H1 (cell line): Measurements from ENCODE around the gene SGO1. TPM values are rescaled to one million over a fixed set of nuclear protein-coding genes. Genes with fewer than 3 reads are reported as not detected.

Source experiments
- CTCF ChIA-PET: fragments of 300-600 bp; sonication (Branson Sonifier 250); formaldehyde crosslinking; loops from one replicate; lab custom pipeline; 2021; ENCODE audit not compliant: partially characterized antibody; lab: Charles Lee
- POLR2A ChIA-PET: fragments of 300-600 bp; sonication (Branson Sonifier 250); formaldehyde crosslinking; loops from one replicate; lab custom pipeline; 2021; ENCODE audit warnings: inconsistent platforms; ENCODE audit not compliant: partially characterized antibody; lab: Charles Lee
- DNase-seq, 2 experiments: peaks; one replicate each; pipeline versions ENCODE4 v3.0.0 to v3.0.0-alpha.2; 2010 to 2022; ENCODE audit warnings: low spot score in 2 of 2, low read depth in 1 of 2, mixed read lengths in 1 of 2
- FAIRE-seq: peaks from 2 replicates; lab custom pipeline; 2011; peaks lifted over from hg19 to GRCh38; lab: Jason Lieb, UNC
- H2AFZ ChIP-seq: 2 replicates; pipeline ENCODE4 v1.8.1; 2012; ENCODE audit warnings: low read length, inconsistent platforms
- H2AK5ac ChIP-seq: 2 replicates; pipeline ENCODE4 v1.6.1; 2013; ENCODE audit warnings: low read depth, low read length
- H2BK120ac ChIP-seq: replicated peaks from 2 replicates; pipeline ENCODE3; 2013; ENCODE audit warnings: low read depth, low read length, inconsistent platforms
- H2BK12ac ChIP-seq: 2 replicates; pipeline ENCODE4 v1.6.1; 2013; ENCODE audit warnings: low read depth, low read length
- H2BK15ac ChIP-seq: 2 replicates; pipeline ENCODE4 v1.6.1; 2013; ENCODE audit warnings: low read length
- H2BK20ac ChIP-seq: 2 replicates; pipeline ENCODE4 v1.6.1; 2013; ENCODE audit warnings: low read length
- H2BK5ac ChIP-seq: 2 replicates; pipeline ENCODE4 v1.6.1; 2013; ENCODE audit warnings: low read depth, low read length
- H3K14ac ChIP-seq: 2 replicates; pipeline ENCODE4 v1.6.1; 2013; ENCODE audit warnings: inconsistent platforms; ENCODE audit not compliant: insufficient read length
- H3K18ac ChIP-seq: 2 replicates; pipeline ENCODE4 v1.6.1; 2013; ENCODE audit warnings: low read length; ENCODE audit errors: extremely low read depth
- H3K23ac ChIP-seq: 2 replicates; pipeline ENCODE4 v1.6.1; 2013; ENCODE audit warnings: inconsistent platforms; ENCODE audit not compliant: insufficient read length
- H3K23me2 ChIP-seq: 2 replicates; pipeline ENCODE4 v1.6.1; 2013; ENCODE audit warnings: low read depth, low read length
- H3K27ac ChIP-seq: 2 replicates; pipeline ENCODE4 v1.6.1; 2011; ENCODE audit warnings: low read depth, low read length, inconsistent platforms
- H3K27me3 ChIP-seq, 4 experiments: replicated peaks in 1 of 4; 1 replicate in 1 of 4; 2 replicates in 3 of 4; pipeline versions ENCODE4 v1.6.1 to v1.8.1; 2011 to 2013; ENCODE audit warnings: low read length in 3 of 4, mild to moderate bottlenecking in 3 of 4, inconsistent platforms in 2 of 4, mixed read lengths in 2 of 4, moderate library complexity in 1 of 4; ENCODE audit not compliant: control insufficient read depth in 3 of 4, insufficient read depth in 3 of 4; ENCODE audit errors: extremely low read depth in 1 of 4
- H3K36me3 ChIP-seq, 4 experiments: 2 replicates each; pipeline versions ENCODE4 v1.6.1 to v1.8.1; 2011 to 2013; ENCODE audit warnings: mild to moderate bottlenecking in 4 of 4, low read length in 3 of 4, moderate library complexity in 2 of 4, control low read depth in 1 of 4, inconsistent platforms in 1 of 4; ENCODE audit not compliant: insufficient read depth in 4 of 4, control insufficient read depth in 2 of 4
- H3K4ac ChIP-seq: replicated peaks from 2 replicates; pipeline ENCODE3; 2013; ENCODE audit warnings: low read length, low read depth, mixed read lengths, inconsistent platforms; ENCODE audit not compliant: insufficient read length
- H3K4me1 ChIP-seq, 4 experiments: replicated peaks in 1 of 4; 1 replicate in 1 of 4; 2 replicates in 3 of 4; pipeline versions ENCODE4 v1.6.1 to v1.8.1; 2011 to 2013; ENCODE audit warnings: low read length in 3 of 4, inconsistent platforms in 2 of 4, mixed read lengths in 1 of 4; ENCODE audit not compliant: insufficient read depth in 4 of 4, control insufficient read depth in 3 of 4
- H3K4me2 ChIP-seq, 2 experiments: 2 replicates each; pipeline versions ENCODE4 v1.6.1 to v1.8.1; 2011 to 2013; ENCODE audit warnings: low read depth in 2 of 2, low read length in 2 of 2, control low read depth in 1 of 2, inconsistent platforms in 1 of 2, mild to moderate bottlenecking in 1 of 2; ENCODE audit not compliant: insufficient read depth in 1 of 2
- H3K4me3 ChIP-seq, 4 experiments: fragments of 200-600, 300-600 bp in 1 of 4; sonication (generic), shearing (Covaris generic), sonication (Bioruptor Twin) in 1 of 4; 2 replicates each; pipeline versions ENCODE4 v1.5.1 to v1.8.1; 2011 to 2016; ENCODE audit warnings: low read length in 4 of 4, low read depth in 3 of 4, control low read depth in 2 of 4, inconsistent platforms in 2 of 4, mild to moderate bottlenecking in 2 of 4, mixed read lengths in 1 of 4, moderate library complexity in 1 of 4; ENCODE audit not compliant: insufficient read depth in 2 of 4; ENCODE audit errors: extremely low read depth in 1 of 4
- H3K56ac ChIP-seq: replicated peaks from 2 replicates; pipeline ENCODE3; 2013; ENCODE audit warnings: low read depth, mild to moderate bottlenecking, mixed read lengths, low read length, inconsistent platforms; ENCODE audit not compliant: insufficient read length
- H3K79me1 ChIP-seq: 2 replicates; pipeline ENCODE4 v1.6.1; 2013; ENCODE audit warnings: low read depth, low read length, control low read depth
- H3K79me2 ChIP-seq, 2 experiments: 2 replicates each; pipeline versions ENCODE4 v1.6.1 to v1.8.1; 2012 to 2013; ENCODE audit warnings: low read length in 2 of 2, mild to moderate bottlenecking in 2 of 2, inconsistent platforms in 1 of 2; ENCODE audit not compliant: insufficient read depth in 2 of 2, control insufficient read depth in 1 of 2
- H3K9ac ChIP-seq, 4 experiments: replicated peaks in 1 of 4; 1 replicate in 1 of 4; 2 replicates in 3 of 4; pipeline versions ENCODE4 v1.6.1 to v1.8.1; 2011 to 2013; ENCODE audit warnings: low read depth in 3 of 4, low read length in 3 of 4, control low read depth in 2 of 4, mild to moderate bottlenecking in 2 of 4, moderate library complexity in 2 of 4, inconsistent platforms in 1 of 4; ENCODE audit errors: extremely low read depth in 1 of 4
- H3K9me3 ChIP-seq, 2 experiments: 2 replicates each; pipeline versions ENCODE4 v1.6.1 to v1.8.1; 2012 to 2013; ENCODE audit warnings: mild to moderate bottlenecking in 2 of 2, moderate library complexity in 2 of 2, control low read depth in 1 of 2, inconsistent platforms in 1 of 2, low read depth in 1 of 2, low read length in 1 of 2, mixed read lengths in 1 of 2; ENCODE audit not compliant: insufficient read depth in 2 of 2
- H4K20me1 ChIP-seq, 2 experiments: replicated peaks in 1 of 2; 2 replicates each; pipeline versions ENCODE3 to v1.8.1; 2011 to 2013; ENCODE audit warnings: inconsistent platforms in 2 of 2, low read length in 2 of 2, mild to moderate bottlenecking in 1 of 2; ENCODE audit not compliant: insufficient read depth in 2 of 2, control insufficient read depth in 1 of 2
- H4K5ac ChIP-seq: 2 replicates; pipeline ENCODE4 v1.6.1; 2013; ENCODE audit warnings: low read length, low read depth, mixed read lengths, inconsistent platforms; ENCODE audit not compliant: insufficient read length
- H4K8ac ChIP-seq: 2 replicates; pipeline ENCODE4 v1.8.0; 2013; ENCODE audit warnings: mild to moderate bottlenecking, moderate library complexity, low read length, inconsistent platforms; ENCODE audit not compliant: insufficient read depth; ENCODE audit errors: extremely low read depth
- H4K91ac ChIP-seq: replicated peaks from 2 replicates; pipeline ENCODE3; 2013; ENCODE audit warnings: low read length, mixed read lengths, inconsistent platforms; ENCODE audit not compliant: insufficient read length
- EP300 ChIP-seq, 2 experiments: IDR thresholded peaks; 1 replicate in 1 of 2; 2 replicates in 1 of 2; pipeline ENCODE4 v1.6.1; 2011 to 2012; ENCODE audit warnings: low read depth in 2 of 2, low read length in 2 of 2, mild to moderate bottlenecking in 2 of 2, borderline replicate concordance in 1 of 2, inconsistent platforms in 1 of 2, moderate library complexity in 1 of 2
- EZH2 ChIP-seq: fragments of 200-600 bp; sonication (generic); IDR thresholded peaks from 2 replicates; pipeline ENCODE4 v1.7.1; 2012; ENCODE audit warnings: low read depth, mild to moderate bottlenecking, moderate library complexity, low read length, inconsistent platforms; ENCODE audit not compliant: severe bottlenecking
- GTF2F1 ChIP-seq: IDR thresholded peaks from 2 replicates; pipeline ENCODE4 v1.6.1; 2012; ENCODE audit warnings: low read depth, low read length, improper control_type of control experiment, borderline replicate concordance
- JUN ChIP-seq: IDR thresholded peaks from 2 replicates; pipeline ENCODE4 v1.6.1; 2011; ENCODE audit warnings: low read depth, mild to moderate bottlenecking, improper control_type of control experiment, low read length
- SUZ12 ChIP-seq: fragments of 200-600 bp; sonication (generic); IDR thresholded peaks from 2 replicates; pipeline ENCODE4 v1.6.1; 2012; ENCODE audit warnings: mild to moderate bottlenecking, inconsistent platforms, low read length, moderate library complexity, mixed read lengths
- USF2 ChIP-seq: IDR thresholded peaks from 2 replicates; pipeline ENCODE4 v1.6.1; 2011; ENCODE audit warnings: low read length, improper control_type of control experiment
- WGBS, 2 experiments: shearing (Covaris generic) in 1 of 2; methylation state at CpG; one replicate each; pipeline versions ENCODE4 v1.1.6 to v1.1.7; 2013 to 2015; ENCODE audit warnings: low lambda C conversion rate in 2 of 2, mixed read lengths in 2 of 2, inconsistent platforms in 1 of 2, low coverage in 1 of 2, missing lambda C conversion rate in 1 of 2; ENCODE audit not compliant: insufficient replicate concordance in 2 of 2, insufficient coverage in 1 of 2, insufficient read length in 1 of 2; ENCODE audit errors: extremely low coverage in 1 of 2, missing lambda C conversion rate in 1 of 2; 5-methylcytosine and 5-hydroxymethylcytosine counted together
- polyA plus RNA-seq, 7 experiments: library from polyadenylated mRNA; depleted of rRNA in 3 of 7; stranded (reverse) in 5 of 7; unstranded in 2 of 7; fragments of >200 nt in 5 of 7; fragments of 200-250 nt in 2 of 7; gene quantifications; 1 replicate in 5 of 7; 2 replicates in 1 of 7; 4 replicates in 1 of 7; pipeline versions ENCODE4 v1.2.1 to v1.2.3, GENCODE V29; 2011 to 2013; ENCODE audit warnings: missing spikeins in 2 of 7, mixed read lengths in 2 of 7
- total RNA-seq: library from RNA; stranded (reverse); fragmentation: NEBNext Ultra II Directional; extraction: Animal tissue kit (Norgen Biotek cat#: 25700); gene quantifications from 2 replicates; pipeline ENCODE4 v1.2.1, GENCODE V29; 2021

Gene SGO1
- total and polyA plus RNA-seq, 2 of the 8 experiments (the other 6 are each of a cell fraction or from before 2014, with no cell fraction given): 6.9 to 36.4 TPM

GRCh38 chr3:20125289-20125688, 60.7 kb downstream of the SGO1 start:
- no peak overlapping the region for H2BK5ac ChIP-seq
- no peaks in the 10 kb centered on the region for H4K20me1 ChIP-seq
- H2BK12ac ChIP-seq: no peak overlapping the region
- TF ChIP-seq JUN (no peak), SUZ12 (no peak), GTF2F1 (no peak), USF2 (no peak), EZH2 (no peak), EP300 (IDR thresholded peaks at IDR 0.05; ENCODE audit: borderline replicate concordance in 1 of 2, low read depth in 2 of 2, low read length in 2 of 2) (no peak)
- no peak overlapping the region for H3K9ac ChIP-seq
- no peak overlapping the region for H3K14ac ChIP-seq
- H3K79me2 ChIP-seq: no peaks in the 10 kb centered on the region
- H3K18ac ChIP-seq: no peak overlapping the region
- POLR2A ChIA-PET: no interaction called here
- H3K36me3 ChIP-seq: no peaks in the 10 kb centered on the region
- H3K27me3 ChIP-seq: no peaks in the 10 kb centered on the region
- FAIRE-seq (no peak), DNase-seq (no peak)
- no peak overlapping the region for H3K4ac ChIP-seq
- H4K8ac ChIP-seq: no peak overlapping the region
- CTCF ChIA-PET: interaction anchor here (0.7 to 1.0 kb wide), 2 partner anchors 84 to 215 kb away, joined by 3 read pairs; no protein-coding TSS in a partner anchor
- H4K91ac ChIP-seq: no peak overlapping the region
- no peak overlapping the region for H3K4me3 ChIP-seq
- no peak overlapping the region for H4K5ac ChIP-seq
- H2AK5ac ChIP-seq: no peak overlapping the region
- no peak overlapping the region for H2BK120ac ChIP-seq
- H3K4me2 ChIP-seq: no peak overlapping the region
- H3K79me1 ChIP-seq: no peaks in the 10 kb centered on the region
- no peak overlapping the region for H3K56ac ChIP-seq
- H2BK20ac ChIP-seq: no peak overlapping the region
- no peaks in the 10 kb centered on the region for H3K23me2 ChIP-seq
- no peak overlapping the region for H3K27ac ChIP-seq
- H3K9me3 ChIP-seq: no peaks in the 10 kb centered on the region
- 95% methylated on average over 2 of the region's 4 CpGs; no CpG with 5 or more reads in 1 of the 2 experiments for WGBS, 2 experiments
- no peak overlapping the region for H2BK15ac ChIP-seq
- H3K4me1 ChIP-seq: no peaks in the 10 kb centered on the region
- H2AFZ ChIP-seq: no peak overlapping the region
- no peak overlapping the region for H3K23ac ChIP-seq
